Endometrial microvascular endothelial cells (primary cell): ENCODE data around the gene MINDY4. TPM values are rescaled to one million over a fixed set of nuclear protein-coding genes. Genes with fewer than 3 reads are reported as not detected.

Experiments used
- in situ Hi-C: cut with HindIII; loops from 2 replicates; pipeline ENCODE4 v1.10.0; 2017; ENCODE audit warnings: low sequenced_read_pairs, low pct_unique_long_range_greater_than_20kb; ENCODE audit errors: inconsistent ontology term
- total RNA-seq: library from RNA; depleted of rRNA; stranded (reverse); fragments of >200 nt; gene quantifications from one replicate; pipeline ENCODE4 v1.2.3, GENCODE V29; 2015; ENCODE audit errors: inconsistent ontology term

MINDY4 gene
- total RNA-seq, 1 donor from 2014 or later: 8.1 TPM

GRCh38 chr7:30928254-30928872, 157.1 kb downstream of the MINDY4 start:
- in situ Hi-C loops: no loop called here

- in situ Hi-C loops: no loop called here
Measured at GRCh38 chr7:30929686-30930085, 158.5 kb downstream of the MINDY4 start.

DNA sequence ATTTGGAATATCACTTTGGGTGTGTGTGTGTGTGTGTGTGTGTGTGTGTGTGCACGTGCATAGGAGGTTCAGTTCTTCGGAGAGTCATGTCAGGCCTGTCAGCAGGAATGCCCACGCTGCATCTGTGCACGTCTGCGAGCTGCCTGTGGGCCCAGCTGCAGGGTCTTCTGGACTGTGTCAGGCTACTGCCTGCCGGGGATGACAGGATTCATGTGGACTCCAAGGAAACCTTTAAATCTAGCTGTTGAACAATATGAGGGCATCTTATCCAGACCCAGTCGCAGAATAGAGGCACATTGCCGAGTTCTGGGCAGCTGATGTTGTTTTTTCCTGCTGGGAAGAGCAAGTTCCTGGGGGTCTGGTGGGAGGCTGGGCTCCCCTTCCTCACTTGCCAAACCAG, 159.4 kb downstream of the MINDY4 start:
- in situ Hi-C loops: no loop called here

- in situ Hi-C loops: no loop called here
Measured at GRCh38 chr7:30931161-30931928, 160.1 kb downstream of the MINDY4 start.

- in situ Hi-C loops: no loop called here
Measured at GRCh38 chr7:30931929-30932540, 160.8 kb downstream of the MINDY4 start.

- in situ Hi-C loops: no loop called here
Measured at GRCh38 chr7:30932562-30932961, 161.3 kb downstream of the MINDY4 start.

DNA sequence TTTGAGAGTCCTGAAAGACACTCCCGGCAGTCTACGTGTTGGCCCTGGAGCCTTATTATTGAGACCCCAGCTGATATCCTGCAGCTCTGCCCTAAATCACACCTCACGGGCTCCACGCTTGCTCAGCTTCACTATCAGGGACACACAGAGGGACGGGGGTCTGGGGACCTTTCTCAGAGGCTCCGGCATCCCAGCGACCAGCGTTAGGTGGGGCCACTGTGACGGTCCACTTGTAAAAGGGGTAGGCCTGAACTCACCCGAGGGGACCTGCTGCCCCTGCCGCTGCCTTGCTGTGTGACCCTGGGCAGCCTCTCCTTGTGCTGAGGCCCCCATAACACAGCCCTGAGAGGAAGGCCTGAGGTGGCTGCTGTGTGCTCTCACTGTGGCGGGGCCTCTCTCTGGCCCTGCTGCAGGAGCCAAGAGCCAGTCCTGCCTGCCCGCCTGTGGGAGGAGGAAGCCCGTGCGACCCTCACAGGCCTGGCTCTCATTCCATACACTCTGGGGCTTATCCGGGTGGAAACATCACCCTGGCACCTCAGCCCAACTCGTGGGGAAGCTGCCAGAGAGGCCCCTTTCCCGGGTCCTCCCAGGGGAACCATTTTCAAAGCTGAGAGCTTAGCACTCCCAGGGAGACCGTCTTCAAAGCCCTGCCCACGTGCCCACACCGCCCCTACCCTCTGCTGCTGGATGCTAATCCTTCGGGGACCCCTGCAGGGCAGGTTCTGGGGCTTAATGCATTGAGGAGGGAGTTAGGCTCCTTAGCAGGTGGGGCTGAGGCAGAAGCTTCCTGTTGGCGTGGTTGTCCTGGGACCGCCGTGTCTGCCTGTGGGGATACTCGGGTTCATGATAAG, 162.1 kb downstream of the MINDY4 start:
- in situ Hi-C loops: no loop called here

DNA sequence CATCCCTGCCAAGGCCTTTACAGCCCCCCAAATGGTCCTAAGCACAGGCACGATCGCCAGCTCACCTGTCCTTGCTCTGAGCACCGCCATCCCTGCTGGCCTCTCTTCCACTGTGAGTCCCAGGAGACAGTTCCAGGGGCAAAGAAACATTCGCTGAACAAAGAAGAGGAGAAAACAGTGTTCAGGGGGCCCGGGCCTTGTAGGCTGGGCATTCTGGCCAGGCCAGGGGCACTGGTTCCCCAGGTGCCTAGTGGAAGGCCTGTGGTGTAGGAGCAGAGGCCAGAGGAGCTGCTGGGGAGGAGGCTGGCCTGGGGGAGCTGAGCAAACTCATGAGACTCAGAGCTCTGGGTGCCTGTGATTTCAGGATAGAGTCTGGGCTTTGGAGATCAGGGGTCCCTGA, 163.0 kb downstream of the MINDY4 start:
- in situ Hi-C loops: no loop called here

DNA sequence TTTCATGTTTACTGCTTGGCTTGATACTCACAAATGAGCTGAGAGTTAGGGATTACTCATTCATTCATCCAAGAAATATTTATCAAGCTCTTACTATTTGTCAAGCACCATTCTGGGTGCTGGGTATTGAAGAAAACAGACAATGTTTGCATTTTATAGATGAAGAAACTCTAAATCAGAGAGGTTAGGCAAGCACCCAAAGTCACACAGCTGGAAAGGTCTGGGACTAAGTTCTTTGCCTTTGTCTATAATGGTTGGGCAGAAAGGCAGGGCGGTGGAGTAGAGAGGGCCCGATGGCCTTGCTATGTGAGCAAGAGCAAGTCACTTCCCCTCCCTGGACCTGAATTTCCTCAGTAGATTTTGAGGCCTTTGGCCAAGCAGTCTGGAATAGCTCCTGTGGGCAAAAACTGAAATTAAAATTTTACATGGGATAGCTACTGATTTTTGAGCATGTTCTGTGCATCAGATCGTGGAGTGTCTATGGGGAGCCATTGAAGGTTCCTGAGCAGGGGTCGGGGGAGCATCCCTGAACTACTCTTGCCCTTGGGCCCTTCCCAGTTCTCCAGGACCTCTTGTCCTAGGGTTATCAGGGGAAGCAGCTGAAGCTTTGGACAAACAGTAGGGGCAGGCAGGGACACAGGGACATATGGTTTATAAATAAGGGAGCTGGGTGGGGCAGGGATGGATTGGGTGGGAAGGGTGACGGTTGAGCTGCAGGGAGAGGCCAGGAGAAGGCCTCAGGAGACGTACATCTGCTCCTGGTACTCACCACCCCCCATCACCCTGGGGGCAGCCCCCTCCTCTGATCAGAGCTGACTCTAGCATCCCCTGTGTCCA, 163.7 kb downstream of the MINDY4 start:
- in situ Hi-C loops: no loop called here

DNA sequence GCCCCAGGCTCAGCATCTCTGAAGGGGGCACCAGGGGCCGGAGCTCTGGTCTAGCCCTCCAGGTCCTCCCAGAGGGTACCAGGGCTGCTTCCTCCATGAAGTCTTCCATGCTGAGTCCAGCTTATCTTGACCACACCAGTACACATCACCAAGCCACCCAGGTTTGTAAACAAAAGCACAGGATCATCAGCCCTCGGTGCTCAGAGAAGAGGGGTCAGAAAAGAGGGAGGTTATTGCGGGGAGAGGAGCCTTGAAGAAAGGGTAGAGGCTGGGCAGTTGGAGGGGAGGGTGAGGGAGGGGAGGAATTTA, 164.3 kb downstream of the MINDY4 start:
- in situ Hi-C loops: no loop called here

GRCh38 chr7:30936650-30937245, 165.5 kb downstream of the MINDY4 start:
- in situ Hi-C loops: no loop called here

GRCh38 chr7:30937416-30937815, 166.2 kb downstream of the MINDY4 start:
- in situ Hi-C loops: no loop called here

DNA sequence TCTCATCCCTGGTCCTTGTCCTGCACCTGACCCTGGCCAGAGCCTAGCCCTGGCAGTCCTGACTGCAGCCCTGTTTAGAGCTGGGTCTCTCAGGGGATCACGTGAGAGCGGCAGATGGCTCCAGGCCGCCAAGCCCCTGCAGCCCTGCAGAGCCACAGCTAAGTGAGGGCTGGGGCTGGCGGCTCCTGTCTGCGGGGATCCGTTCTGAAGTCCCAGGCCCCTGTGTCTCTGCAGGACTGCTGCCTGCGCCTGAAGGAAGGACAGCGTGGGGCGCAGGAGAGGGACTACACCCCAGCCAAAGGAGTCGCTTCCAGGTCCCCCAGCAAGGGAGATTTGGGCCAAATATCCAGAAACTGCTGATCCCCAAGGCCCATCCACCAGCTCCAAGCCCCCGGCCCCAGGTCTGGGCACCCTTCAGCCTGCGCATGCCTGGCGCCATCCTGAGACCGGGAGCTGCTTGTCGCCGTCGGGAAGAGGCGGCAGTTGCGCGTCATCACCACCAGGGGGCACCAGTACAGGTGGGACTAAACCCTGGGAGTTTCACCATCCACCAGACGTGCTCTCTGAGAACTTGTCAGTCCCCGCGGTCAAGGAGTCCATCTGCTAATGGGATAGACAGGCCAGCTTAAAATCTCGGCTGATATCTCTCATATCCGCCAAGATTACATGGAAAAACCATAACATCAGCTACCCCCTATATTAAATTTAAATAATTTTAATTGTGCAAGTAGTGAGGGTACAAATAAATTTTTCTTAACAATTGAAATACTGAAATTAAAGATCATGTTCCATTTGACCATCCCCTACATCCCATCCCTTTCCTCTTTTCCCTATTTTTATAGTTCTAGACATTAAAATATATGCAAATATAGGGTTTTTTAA, 167.5 kb downstream of the MINDY4 start:
- in situ Hi-C loops: no loop called here

- in situ Hi-C loops: no loop called here
Measured at GRCh38 chr7:30941582-30942323, 170.5 kb downstream of the MINDY4 start.
